Small intestine (tissue), 7 donors: Measurements from ENCODE around the gene TRAF3. TPM values are rescaled to one million over a fixed set of nuclear protein-coding genes. Genes with fewer than 3 reads are reported as not detected.

Source experiments
- DNase-seq, 2 donors: peaks; one replicate each; pipeline versions ENCODE4 v3.0.0 to v3.0.0-alpha.2; 2013
- FAIRE-seq: peaks from 2 replicates; lab custom pipeline; 2012; peaks lifted over from hg19 to GRCh38; lab: Jason Lieb, UNC
- H3K27ac ChIP-seq, 3 donors: one replicate each; pipeline ENCODE4 v1.5.1; 2013; ENCODE audit warnings: low read length in 2 of 3, mild to moderate bottlenecking in 2 of 3, control low read depth in 1 of 3, inconsistent platforms in 1 of 3, low read depth in 1 of 3, moderate library complexity in 1 of 3
- H3K27me3 ChIP-seq, 3 donors: one replicate each; pipeline ENCODE4 v1.6.1; 2013; ENCODE audit warnings: low read length in 3 of 3, inconsistent platforms in 1 of 3; ENCODE audit not compliant: control insufficient read depth in 3 of 3, insufficient read depth in 3 of 3
- H3K36me3 ChIP-seq, 3 donors: one replicate each; pipeline ENCODE4 v1.6.1; 2013; ENCODE audit warnings: low read length in 3 of 3, inconsistent platforms in 1 of 3, low read depth in 1 of 3, mild to moderate bottlenecking in 1 of 3, moderate library complexity in 1 of 3; ENCODE audit not compliant: control insufficient read depth in 3 of 3, insufficient read depth in 2 of 3
- H3K4me1 ChIP-seq, 3 donors: one replicate each; pipeline ENCODE4 v1.6.1; 2013; ENCODE audit warnings: low read length in 2 of 3, inconsistent platforms in 1 of 3, low read depth in 1 of 3, mild to moderate bottlenecking in 1 of 3, moderate library complexity in 1 of 3; ENCODE audit not compliant: control insufficient read depth in 3 of 3, insufficient read depth in 2 of 3
- H3K4me3 ChIP-seq, 3 donors: one replicate each; pipeline ENCODE4 v1.5.1; 2013; ENCODE audit warnings: low read length in 3 of 3, control low read depth in 1 of 3, inconsistent platforms in 1 of 3, low read depth in 1 of 3, mild to moderate bottlenecking in 1 of 3, moderate library complexity in 1 of 3
- H3K9me3 ChIP-seq, 2 donors: one replicate each; pipeline ENCODE4 v1.6.1; 2013; ENCODE audit warnings: low read depth in 1 of 2, low read length in 1 of 2; ENCODE audit not compliant: control insufficient read depth in 2 of 2, insufficient read depth in 1 of 2
- WGBS, 3 donors: extraction: QIAGEN DNeasy Blood & Tissue Kit; methylation state at CpG; one replicate each; pipeline ENCODE4 v1.1.7; 2013; 5-methylcytosine and 5-hydroxymethylcytosine counted together
- polyA plus RNA-seq, 4 donors: library from polyadenylated mRNA; stranded (reverse) in 3 of 4; unstranded in 1 of 4; fragments of 200-250 nt in 3 of 4; fragments of 120-200 nt in 1 of 4; gene quantifications; one replicate each; pipeline versions ENCODE4 v1.2.1 to v1.2.3, GENCODE V29; 2013
- donor health status: healthy with polysubstance abuse.
- donor health status: control.
- donor health status: control.
- donor health status: Bipolar disorder and iron deficiency.
- donor health status: healthy.

TRAF3 gene
- polyA plus RNA-seq, 4 donors, result 4.0 to 17.9 (median 8.5) TPM

- Histone ChIP-seq H3K36me3 (peaks cover 11 to 61% (median 13%) of the 10 kb centered on the region in 3 donors), H3K9me3 (no peaks in the 10 kb centered on the region), H3K27me3 (no peaks in the 10 kb centered on the region), H3K4me1 (no peaks in the 10 kb centered on the region), H3K4me3 (no peak overlapping the region), H3K27ac (no peak overlapping the region)
- FAIRE-seq, result no peak
- WGBS, 3 donors, result 97 to 99% (median 97%) methylated on average over 10 of the region's 10 CpGs
- no peak for DNase-seq
These were observed 44.3 kb upstream of the TRAF3 start for GRCh38 chr14:102732924-102733323.

- WGBS, 3 donors, result 88 to 89% (median 88%) methylated on average over 11 of the region's 11 CpGs
- no peak for FAIRE-seq
These were observed 43.9 kb upstream of the TRAF3 start for GRCh38 chr14:102733326-102733725.

GRCh38 chr14:102734436-102734835, 42.8 kb upstream of the TRAF3 start:
- Histone ChIP-seq H3K27ac (no peak overlapping the region), H3K27me3 (no peaks in the 10 kb centered on the region), H3K36me3 (peaks cover 5 to 63% (median 5%) of the 10 kb centered on the region in 3 donors), H3K4me1 (no peaks in the 10 kb centered on the region), H3K9me3 (no peaks in the 10 kb centered on the region), H3K4me3 (no peak overlapping the region)
- WGBS, 3 donors, result 89 to 93% (median 89%) methylated on average over 12 of the region's 12 CpGs
- no peak for FAIRE-seq
- no peak for DNase-seq

More at GRCh38 chr14:102733326-102733725, 43.9 kb upstream of the TRAF3 start:
- Histone ChIP-seq H3K27ac (no peak overlapping the region), H3K36me3 (peaks cover 9 to 61% (median 10%) of the 10 kb centered on the region in 3 donors), H3K4me1 (no peaks in the 10 kb centered on the region), H3K27me3 (no peaks in the 10 kb centered on the region), H3K9me3 (no peaks in the 10 kb centered on the region), H3K4me3 (no peak overlapping the region)
- no peak for DNase-seq

- H3K36me3 ChIP-seq, result peaks cover 0 to 51% (median 5%) of the 10 kb centered on the region in 3 donors
- H3K27me3 ChIP-seq, result no peaks in the 10 kb centered on the region
- 92 to 93% (median 92%) methylated on average over 3 of the region's 3 CpGs for WGBS, 3 donors
- peaks cover 0 to 20% of the 10 kb centered on the region in 2 donors for H3K9me3 ChIP-seq
- no peak for FAIRE-seq
- no peak overlapping the region for H3K4me3 ChIP-seq
- H3K27ac ChIP-seq, result no peak overlapping the region
- no peak for DNase-seq
- no peaks in the 10 kb centered on the region for H3K4me1 ChIP-seq
These were observed 40.3 kb upstream of the TRAF3 start for GRCh38 chr14:102736956-102737355.

GRCh38 chr14:102737402-102738372, 39.6 kb upstream of the TRAF3 start:
- Histone ChIP-seq H3K27me3 (no peaks in the 10 kb centered on the region), H3K4me3 (no peak overlapping the region), H3K36me3 (peaks cover 0 to 46% (median 5%) of the 10 kb centered on the region in 3 donors), H3K4me1 (no peaks in the 10 kb centered on the region), H3K9me3 (peaks cover 0 to 27% of the 10 kb centered on the region in 2 donors), H3K27ac (no peak overlapping the region)
- WGBS, 3 donors, result 93 to 97% (median 94%) methylated on average over 17 to 18 of the region's 18 CpGs
- DNase-seq, result no peak
- no peak for FAIRE-seq

- DNase-seq (no peak), FAIRE-seq (no peak)
- Histone ChIP-seq H3K9me3 (peaks cover 0 to 35% of the 10 kb centered on the region in 2 donors), H3K27me3 (no peaks in the 10 kb centered on the region), H3K4me3 (no peak overlapping the region), H3K36me3 (peaks cover 0 to 37% (median 0%) of the 10 kb centered on the region in 3 donors), H3K4me1 (no peaks in the 10 kb centered on the region), H3K27ac (no peak overlapping the region)
- WGBS, 3 donors, result 89 to 97% (median 93%) methylated on average over 11 of the region's 11 CpGs
These were observed 38.7 kb upstream of the TRAF3 start for GRCh38 chr14:102738373-102739189.

- H3K27ac ChIP-seq, result no peak overlapping the region
- 84 to 93% (median 91%) methylated on average over 3 of the region's 3 CpGs for WGBS, 3 donors
- peaks cover 0 to 36% of the 10 kb centered on the region in 2 donors for H3K9me3 ChIP-seq
- FAIRE-seq, result no peak
- no peaks in the 10 kb centered on the region for H3K27me3 ChIP-seq
- no peak for DNase-seq
- no peaks in the 10 kb centered on the region for H3K4me1 ChIP-seq
- H3K4me3 ChIP-seq, result no peak overlapping the region
- peaks cover 0 to 36% (median 0%) of the 10 kb centered on the region in 3 donors for H3K36me3 ChIP-seq
These were observed 38.1 kb upstream of the TRAF3 start for GRCh38 chr14:102739190-102739469.
